ENCODE data around the gene MALL.

MALL gene

GRCh38 chr2:110106642-110107041, 9.0 kb downstream of the MALL start:
- no peaks in the 10 kb centered on the region for H3K27me3 ChIP-seq (ENCODE audit: low read length)
- no peaks in the 10 kb centered on the region for H4K20me1 ChIP-seq (ENCODE audit: low read depth, low read length)
- H3K36me3 ChIP-seq (ENCODE audit: low read length): no peaks in the 10 kb centered on the region
- H2AFZ ChIP-seq (ENCODE audit: low read depth, low read length, severe bottlenecking): no peak overlapping the region
- no peaks in the 10 kb centered on the region for H3K9me2 ChIP-seq (replicated peaks; ENCODE audit: insufficient read depth, low read length)
- no peaks in the 10 kb centered on the region for H3K79me2 ChIP-seq (ENCODE audit: insufficient read depth, low read length)
- TF ChIP-seq EZH2phosphoT487 (conservative IDR thresholded peaks at IDR 0.05; ENCODE audit: low read length) (no peak), CTCF (IDR thresholded peaks at IDR 0.05; ENCODE audit: insufficient read depth, low read length, poor library complexity, severe bottlenecking) (no peak)
- H3F3A ChIP-seq (ENCODE audit: insufficient read depth): no peaks in the 10 kb centered on the region
- H3K9ac ChIP-seq (ENCODE audit: low read length): no peak overlapping the region
- no peak overlapping the region for H3K27ac ChIP-seq (ENCODE audit: low read depth, low read length)
- no peak overlapping the region for H3K4me2 ChIP-seq (ENCODE audit: low read depth, low read length, poor library complexity, severe bottlenecking)
- H3K9me3 ChIP-seq (ENCODE audit: insufficient read depth, low read length): no peaks in the 10 kb centered on the region
- no peak overlapping the region for H3K4me3 ChIP-seq (ENCODE audit: insufficient read depth, low read length, poor library complexity, severe bottlenecking)

GRCh38 chr2:110105608-110106467, 9.8 kb downstream of the MALL start:
- Histone ChIP-seq H3F3A (ENCODE audit: insufficient read depth) (no peaks in the 10 kb centered on the region), H3K27ac (ENCODE audit: low read depth, low read length) (no peak overlapping the region), H3K27me3 (ENCODE audit: low read length) (no peaks in the 10 kb centered on the region), H3K4me3 (ENCODE audit: insufficient read depth, low read length, poor library complexity, severe bottlenecking) (no peak overlapping the region), H3K36me3 (ENCODE audit: low read length) (no peaks in the 10 kb centered on the region), H3K9me3 (ENCODE audit: insufficient read depth, low read length) (no peaks in the 10 kb centered on the region), H3K79me2 (ENCODE audit: insufficient read depth, low read length) (no peaks in the 10 kb centered on the region), H3K4me2 (ENCODE audit: low read depth, low read length, poor library complexity, severe bottlenecking) (no peak overlapping the region), H3K9ac (ENCODE audit: low read length) (no peak overlapping the region), H2AFZ (ENCODE audit: low read depth, low read length, severe bottlenecking) (no peak overlapping the region), H4K20me1 (ENCODE audit: low read depth, low read length) (no peaks in the 10 kb centered on the region), H3K9me2 (replicated peaks; ENCODE audit: insufficient read depth, low read length) (no peaks in the 10 kb centered on the region)
- TF ChIP-seq CTCF (IDR thresholded peaks at IDR 0.05; ENCODE audit: insufficient read depth, low read length, poor library complexity, severe bottlenecking): no peak
- TF ChIP-seq EZH2phosphoT487 (conservative IDR thresholded peaks at IDR 0.05; ENCODE audit: low read length): no peak

GRCh38 chr2:110105183-110105582, 10.4 kb downstream of the MALL start:
- no peak overlapping the region for H3K9ac ChIP-seq (ENCODE audit: low read length)
- TF ChIP-seq EZH2phosphoT487 (conservative IDR thresholded peaks at IDR 0.05; ENCODE audit: low read length): no peak
- no peak for TF ChIP-seq CTCF (IDR thresholded peaks at IDR 0.05; ENCODE audit: insufficient read depth, low read length, poor library complexity, severe bottlenecking)
- H3K27ac ChIP-seq (ENCODE audit: low read depth, low read length): no peak overlapping the region
- H3K4me2 ChIP-seq (ENCODE audit: low read depth, low read length, poor library complexity, severe bottlenecking): no peak overlapping the region
- H3K79me2 ChIP-seq (ENCODE audit: insufficient read depth, low read length): no peaks in the 10 kb centered on the region
- no peak overlapping the region for H3K4me3 ChIP-seq (ENCODE audit: insufficient read depth, low read length, poor library complexity, severe bottlenecking)
- H2AFZ ChIP-seq (ENCODE audit: low read depth, low read length, severe bottlenecking): no peak overlapping the region
- H4K20me1 ChIP-seq (ENCODE audit: low read depth, low read length): no peaks in the 10 kb centered on the region
- H3K9me2 ChIP-seq (replicated peaks; ENCODE audit: insufficient read depth, low read length): no peaks in the 10 kb centered on the region
- H3K36me3 ChIP-seq (ENCODE audit: low read length): no peaks in the 10 kb centered on the region
- H3F3A ChIP-seq (ENCODE audit: insufficient read depth): no peaks in the 10 kb centered on the region
- H3K9me3 ChIP-seq (ENCODE audit: insufficient read depth, low read length): no peaks in the 10 kb centered on the region
- no peaks in the 10 kb centered on the region for H3K27me3 ChIP-seq (ENCODE audit: low read length)

All from SU-DHL-6 (cell line).